K562 (cell line): Measurements from ENCODE around the gene ST3GAL3. TPM values are rescaled to one million over a fixed set of nuclear protein-coding genes. Genes with fewer than 3 reads are reported as not detected.

Experiments used
- CXXC5 ChIP-seq: fragments of 250-450 bp; sonication (Bioruptor Pico); IDR thresholded peaks from 2 replicates; pipeline ENCODE4 v1.8.0; 2022; ENCODE audit warnings: inconsistent platforms, mild to moderate bottlenecking, moderate library complexity
- HOXB6 ChIP-seq: fragments of 250-450 bp; sonication (Bioruptor Pico); IDR thresholded peaks from 2 replicates; pipeline ENCODE4 v1.5.1; 2022; ENCODE audit warnings: mild to moderate bottlenecking, borderline replicate concordance
- MYC ChIP-seq, 2 experiments: fragments of 250-450 bp in 1 of 2; sonication (Bioruptor Pico) in 1 of 2; IDR thresholded peaks; 2 replicates each; pipeline versions ENCODE4 v1.5.1 to v1.6.1; 2012 to 2021; ENCODE audit warnings: low read depth in 2 of 2, borderline replicate concordance in 1 of 2, improper control_type of control experiment in 1 of 2, low read length in 1 of 2, mild to moderate bottlenecking in 1 of 2, moderate library complexity in 1 of 2
- POLR2A ChIP-seq: fragments of 450-650 bp; conservative IDR thresholded peaks from 2 replicates; pipeline ENCODE4 v1.6.1; 2016
- POLR3G ChIP-seq: IDR thresholded peaks from 2 replicates; pipeline ENCODE4 v1.6.1; 2011; ENCODE audit not compliant: insufficient read length, insufficient replicate concordance; ENCODE audit errors: extremely low read depth
- SMAD1 ChIP-seq: fragments of 150-350 bp; IDR thresholded peaks from 2 replicates; pipeline ENCODE4 v1.6.1; 2014; ENCODE audit warnings: low read length, low read depth; ENCODE audit not compliant: partially characterized antibody
- ZNF280A ChIP-seq: fragments of 450-650 bp; IDR thresholded peaks from 2 replicates; pipeline ENCODE4 v1.6.1; 2018; ENCODE audit warnings: mild to moderate bottlenecking, low read depth; ENCODE audit not compliant: partially characterized antibody
- ZNF395 ChIP-seq: fragments of 200-800 bp; sonication (Bioruptor generic); IDR thresholded peaks from 2 replicates; pipeline ENCODE4 v1.6.1; 2017; ENCODE audit warnings: missing genetic modification characterization, missing compliant biosample characterization
- ZNF644 ChIP-seq: fragments of 200-800 bp; sonication (Bioruptor generic); IDR thresholded peaks from 2 replicates; pipeline ENCODE4 v1.6.1; 2016; ENCODE audit warnings: low read depth, missing genetic modification characterization, missing compliant biosample characterization
- ZNF766 ChIP-seq: fragments of 200-800 bp; sonication (Bioruptor generic); conservative IDR thresholded peaks from 2 replicates; pipeline ENCODE4 v1.6.1; 2016; ENCODE audit warnings: missing genetic modification characterization, missing compliant biosample characterization
- ZNF785 ChIP-seq: fragments of 250-450 bp; sonication (Bioruptor Pico); IDR thresholded peaks from 2 replicates; pipeline ENCODE4 v1.4.0; 2020; ENCODE audit warnings: mild to moderate bottlenecking
- polyA plus RNA-seq, 8 experiments: library from polyadenylated mRNA; depleted of rRNA in 4 of 8; stranded (reverse) in 5 of 8; unstranded in 3 of 8; fragments of >200 nt; fragmentation: Nextera tagmentation in 2 of 8; fragmentation: Illumina TruSeq in 1 of 8; extraction: Ambion mirVana in 2 of 8; extraction: Trizol in 1 of 8; gene quantifications; 2 replicates each; pipeline versions ENCODE4 v1.2.1 to v1.2.3, GENCODE V29; 2011 to 2014; ENCODE audit warnings: inconsistent platforms in 1 of 8, missing spikeins in 1 of 8
- total RNA-seq, 7 experiments: library from RNA; depleted of rRNA in 6 of 7; stranded (reverse); fragments of >200 nt in 6 of 7; fragmentation: Illumina TruSeq in 2 of 7; extraction: Trizol in 2 of 7; gene quantifications; 2 replicates each; pipeline versions ENCODE4 v1.2.1 to v1.2.3, GENCODE V29; 2011 to 2021; ENCODE audit warnings: low replicate concordance in 1 of 7
- TF ChIP-seq, protein P1 (sequence below): fragments of 250-450 bp; sonication (Bioruptor Pico); IDR thresholded peaks from 2 replicates; pipeline ENCODE4 v1.8.0; 2021; ENCODE audit warnings: mild to moderate bottlenecking, moderate library complexity
- TF ChIP-seq, protein P2 (sequence below), 2 experiments: fragments of 450-650 bp; IDR thresholded peaks; 2 replicates each; pipeline ENCODE4 v1.6.1; 2016
- TF ChIP-seq, protein P3 (sequence below), 2 experiments: fragments of 450-650 bp; IDR thresholded peaks; 2 replicates each; pipeline ENCODE4 v1.6.1; 2018; ENCODE audit warnings: mild to moderate bottlenecking in 2 of 2, low read depth in 1 of 2; ENCODE audit not compliant: partially characterized antibody in 2 of 2

The ST3GAL3 gene
- total and polyA plus RNA-seq, 9 of the 15 experiments (the other 6 are each of a cell fraction or from before 2014, with no cell fraction given), result 1.2 to 18.9 (median 11.0) TPM

DNA sequence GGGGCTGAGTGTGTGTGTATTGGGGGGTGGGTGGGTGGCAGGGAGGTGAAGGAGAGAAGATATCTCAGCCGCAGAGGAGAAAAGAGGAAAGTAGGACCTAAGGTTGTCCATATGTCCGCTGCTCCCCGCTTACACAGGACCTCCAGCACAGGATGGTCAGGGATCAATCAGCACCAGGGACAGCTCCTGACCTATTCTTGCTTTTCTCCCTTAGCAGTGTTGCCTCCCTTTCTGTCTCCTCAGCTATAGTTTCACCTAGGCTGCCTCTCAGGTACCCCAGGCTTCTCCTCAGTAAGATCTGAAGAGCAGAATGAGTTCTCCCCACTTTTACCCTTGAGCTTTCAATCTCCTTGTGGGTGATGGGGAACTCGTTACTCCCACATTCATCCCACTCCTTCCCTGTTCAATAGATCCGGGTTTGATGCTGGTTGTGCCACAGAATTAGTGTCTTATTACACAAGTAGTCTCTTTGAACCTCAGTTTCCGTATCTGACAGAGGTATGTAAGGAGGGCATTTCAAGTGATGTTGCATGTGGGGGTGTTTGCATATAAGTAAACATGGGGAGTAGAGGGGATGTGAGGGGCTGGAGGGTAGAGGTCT is 261.1 kb downstream of the ST3GAL3 start (continued):
- no peak for TF ChIP-seq ZNF280A
- TF ChIP-seq SMAD1, result no peak
- TF ChIP-seq, protein P1, sequence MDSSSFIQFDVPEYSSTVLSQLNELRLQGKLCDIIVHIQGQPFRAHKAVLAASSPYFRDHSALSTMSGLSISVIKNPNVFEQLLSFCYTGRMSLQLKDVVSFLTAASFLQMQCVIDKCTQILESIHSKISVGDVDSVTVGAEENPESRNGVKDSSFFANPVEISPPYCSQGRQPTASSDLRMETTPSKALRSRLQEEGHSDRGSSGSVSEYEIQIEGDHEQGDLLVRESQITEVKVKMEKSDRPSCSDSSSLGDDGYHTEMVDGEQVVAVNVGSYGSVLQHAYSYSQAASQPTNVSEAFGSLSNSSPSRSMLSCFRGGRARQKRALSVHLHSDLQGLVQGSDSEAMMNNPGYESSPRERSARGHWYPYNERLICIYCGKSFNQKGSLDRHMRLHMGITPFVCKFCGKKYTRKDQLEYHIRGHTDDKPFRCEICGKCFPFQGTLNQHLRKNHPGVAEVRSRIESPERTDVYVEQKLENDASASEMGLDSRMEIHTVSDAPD, result no peak
- TF ChIP-seq ZNF766 (CRISPR knock-in tag), result peak; percentile 73
- TF ChIP-seq, protein P2, sequence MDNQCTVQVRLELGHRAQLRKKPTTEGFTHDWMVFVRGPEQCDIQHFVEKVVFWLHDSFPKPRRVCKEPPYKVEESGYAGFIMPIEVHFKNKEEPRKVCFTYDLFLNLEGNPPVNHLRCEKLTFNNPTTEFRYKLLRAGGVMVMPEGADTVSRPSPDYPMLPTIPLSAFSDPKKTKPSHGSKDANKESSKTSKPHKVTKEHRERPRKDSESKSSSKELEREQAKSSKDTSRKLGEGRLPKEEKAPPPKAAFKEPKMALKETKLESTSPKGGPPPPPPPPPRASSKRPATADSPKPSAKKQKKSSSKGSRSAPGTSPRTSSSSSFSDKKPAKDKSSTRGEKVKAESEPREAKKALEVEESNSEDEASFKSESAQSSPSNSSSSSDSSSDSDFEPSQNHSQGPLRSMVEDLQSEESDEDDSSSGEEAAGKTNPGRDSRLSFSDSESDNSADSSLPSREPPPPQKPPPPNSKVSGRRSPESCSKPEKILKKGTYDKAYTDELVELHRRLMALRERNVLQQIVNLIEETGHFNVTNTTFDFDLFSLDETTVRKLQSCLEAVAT (IDR thresholded peaks at IDR 0.05), result no peak
- no peak for TF ChIP-seq HOXB6 (CRISPR knock-in tag)
- TF ChIP-seq, protein P3, sequence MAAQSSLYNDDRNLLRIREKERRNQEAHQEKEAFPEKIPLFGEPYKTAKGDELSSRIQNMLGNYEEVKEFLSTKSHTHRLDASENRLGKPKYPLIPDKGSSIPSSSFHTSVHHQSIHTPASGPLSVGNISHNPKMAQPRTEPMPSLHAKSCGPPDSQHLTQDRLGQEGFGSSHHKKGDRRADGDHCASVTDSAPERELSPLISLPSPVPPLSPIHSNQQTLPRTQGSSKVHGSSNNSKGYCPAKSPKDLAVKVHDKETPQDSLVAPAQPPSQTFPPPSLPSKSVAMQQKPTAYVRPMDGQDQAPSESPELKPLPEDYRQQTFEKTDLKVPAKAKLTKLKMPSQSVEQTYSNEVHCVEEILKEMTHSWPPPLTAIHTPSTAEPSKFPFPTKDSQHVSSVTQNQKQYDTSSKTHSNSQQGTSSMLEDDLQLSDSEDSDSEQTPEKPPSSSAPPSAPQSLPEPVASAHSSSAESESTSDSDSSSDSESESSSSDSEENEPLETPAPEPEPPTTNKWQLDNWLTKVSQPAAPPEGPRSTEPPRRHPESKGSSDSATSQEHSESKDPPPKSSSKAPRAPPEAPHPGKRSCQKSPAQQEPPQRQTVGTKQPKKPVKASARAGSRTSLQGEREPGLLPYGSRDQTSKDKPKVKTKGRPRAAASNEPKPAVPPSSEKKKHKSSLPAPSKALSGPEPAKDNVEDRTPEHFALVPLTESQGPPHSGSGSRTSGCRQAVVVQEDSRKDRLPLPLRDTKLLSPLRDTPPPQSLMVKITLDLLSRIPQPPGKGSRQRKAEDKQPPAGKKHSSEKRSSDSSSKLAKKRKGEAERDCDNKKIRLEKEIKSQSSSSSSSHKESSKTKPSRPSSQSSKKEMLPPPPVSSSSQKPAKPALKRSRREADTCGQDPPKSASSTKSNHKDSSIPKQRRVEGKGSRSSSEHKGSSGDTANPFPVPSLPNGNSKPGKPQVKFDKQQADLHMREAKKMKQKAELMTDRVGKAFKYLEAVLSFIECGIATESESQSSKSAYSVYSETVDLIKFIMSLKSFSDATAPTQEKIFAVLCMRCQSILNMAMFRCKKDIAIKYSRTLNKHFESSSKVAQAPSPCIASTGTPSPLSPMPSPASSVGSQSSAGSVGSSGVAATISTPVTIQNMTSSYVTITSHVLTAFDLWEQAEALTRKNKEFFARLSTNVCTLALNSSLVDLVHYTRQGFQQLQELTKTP (IDR thresholded peaks at IDR 0.05; ENCODE audit: low read depth in 1 of 2, partially characterized antibody in 2 of 2), result peak in 1 of 2 experiments; percentile 95
- 0 out of 2 replicates have a peak, but pooled peaks have one; percentile 61 for TF ChIP-seq ZNF395 (CRISPR knock-in tag)
- TF ChIP-seq MYC (IDR thresholded peaks at IDR 0.05; ENCODE audit: low read depth, low read length), result no peak
- TF ChIP-seq MYC (CRISPR knock-in tag; IDR thresholded peaks at IDR 0.05; ENCODE audit: borderline replicate concordance, low read depth), result no peak
- peak; percentile 38; the same call in 1 of the 2 replicates for TF ChIP-seq CXXC5 (CRISPR knock-in tag)
- 0 out of 2 replicates have a peak, but pooled peaks have one; percentile 53 for TF ChIP-seq ZNF644 (tag)
- TF ChIP-seq POLR2A, result no peak
- no peak for TF ChIP-seq POLR3G
- no peak for TF ChIP-seq ZNF785 (CRISPR knock-in tag)
